IPS-NIHi11 (cell line): Measurements from ENCODE around the gene CELSR3.

Experiments used
- DNase-seq: peaks from one replicate; pipeline ENCODE4 v3.0.0; 2012; ENCODE audit warnings: mixed read lengths, low spot score

The CELSR3 gene, protein sequence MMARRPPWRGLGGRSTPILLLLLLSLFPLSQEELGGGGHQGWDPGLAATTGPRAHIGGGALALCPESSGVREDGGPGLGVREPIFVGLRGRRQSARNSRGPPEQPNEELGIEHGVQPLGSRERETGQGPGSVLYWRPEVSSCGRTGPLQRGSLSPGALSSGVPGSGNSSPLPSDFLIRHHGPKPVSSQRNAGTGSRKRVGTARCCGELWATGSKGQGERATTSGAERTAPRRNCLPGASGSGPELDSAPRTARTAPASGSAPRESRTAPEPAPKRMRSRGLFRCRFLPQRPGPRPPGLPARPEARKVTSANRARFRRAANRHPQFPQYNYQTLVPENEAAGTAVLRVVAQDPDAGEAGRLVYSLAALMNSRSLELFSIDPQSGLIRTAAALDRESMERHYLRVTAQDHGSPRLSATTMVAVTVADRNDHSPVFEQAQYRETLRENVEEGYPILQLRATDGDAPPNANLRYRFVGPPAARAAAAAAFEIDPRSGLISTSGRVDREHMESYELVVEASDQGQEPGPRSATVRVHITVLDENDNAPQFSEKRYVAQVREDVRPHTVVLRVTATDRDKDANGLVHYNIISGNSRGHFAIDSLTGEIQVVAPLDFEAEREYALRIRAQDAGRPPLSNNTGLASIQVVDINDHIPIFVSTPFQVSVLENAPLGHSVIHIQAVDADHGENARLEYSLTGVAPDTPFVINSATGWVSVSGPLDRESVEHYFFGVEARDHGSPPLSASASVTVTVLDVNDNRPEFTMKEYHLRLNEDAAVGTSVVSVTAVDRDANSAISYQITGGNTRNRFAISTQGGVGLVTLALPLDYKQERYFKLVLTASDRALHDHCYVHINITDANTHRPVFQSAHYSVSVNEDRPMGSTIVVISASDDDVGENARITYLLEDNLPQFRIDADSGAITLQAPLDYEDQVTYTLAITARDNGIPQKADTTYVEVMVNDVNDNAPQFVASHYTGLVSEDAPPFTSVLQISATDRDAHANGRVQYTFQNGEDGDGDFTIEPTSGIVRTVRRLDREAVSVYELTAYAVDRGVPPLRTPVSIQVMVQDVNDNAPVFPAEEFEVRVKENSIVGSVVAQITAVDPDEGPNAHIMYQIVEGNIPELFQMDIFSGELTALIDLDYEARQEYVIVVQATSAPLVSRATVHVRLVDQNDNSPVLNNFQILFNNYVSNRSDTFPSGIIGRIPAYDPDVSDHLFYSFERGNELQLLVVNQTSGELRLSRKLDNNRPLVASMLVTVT (N-terminal part only)

DNA sequence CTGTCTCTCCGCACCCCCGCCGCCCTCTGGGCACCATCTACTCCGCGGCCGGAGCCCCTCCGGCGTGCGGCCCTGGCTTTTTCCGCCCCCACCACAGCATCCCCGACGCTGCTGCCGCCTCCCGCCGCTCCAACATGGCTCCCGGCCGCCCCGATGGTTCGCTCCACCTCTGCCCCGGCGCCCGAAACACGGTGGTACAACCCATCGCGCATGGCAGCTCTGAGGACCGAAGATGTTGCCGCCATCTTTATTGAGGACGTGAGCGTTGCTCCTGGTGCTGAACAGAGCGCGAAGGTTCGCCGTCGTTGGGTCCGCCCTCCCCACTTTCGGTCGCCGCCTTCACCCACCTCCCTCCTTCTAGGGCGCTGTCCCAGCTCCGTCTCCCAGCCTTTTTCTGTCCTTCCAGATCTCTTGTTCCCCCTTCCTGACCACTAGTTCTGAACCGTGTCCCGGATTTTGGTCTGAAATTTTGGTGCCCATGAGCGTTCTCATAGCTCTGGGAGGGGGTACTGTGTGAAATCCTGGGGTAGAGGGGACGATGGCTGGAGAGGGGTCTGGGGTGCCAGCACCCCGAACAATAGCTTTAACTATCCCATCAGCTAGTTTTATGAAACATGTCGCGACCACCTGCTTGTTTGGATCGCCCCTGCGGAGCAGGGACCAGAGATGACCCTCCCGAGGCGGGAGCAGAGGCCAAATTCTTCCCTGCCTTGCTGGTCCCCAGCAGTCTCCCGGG is at the start of gene CELSR3:
Gene CELSR3, minus strand, starts transcription at position 134 of the 736 bp plus-strand sequence. CDS start 252 bp downstream, outside the sequence.
- peak; percentile 73 for DNase-seq

DNA sequence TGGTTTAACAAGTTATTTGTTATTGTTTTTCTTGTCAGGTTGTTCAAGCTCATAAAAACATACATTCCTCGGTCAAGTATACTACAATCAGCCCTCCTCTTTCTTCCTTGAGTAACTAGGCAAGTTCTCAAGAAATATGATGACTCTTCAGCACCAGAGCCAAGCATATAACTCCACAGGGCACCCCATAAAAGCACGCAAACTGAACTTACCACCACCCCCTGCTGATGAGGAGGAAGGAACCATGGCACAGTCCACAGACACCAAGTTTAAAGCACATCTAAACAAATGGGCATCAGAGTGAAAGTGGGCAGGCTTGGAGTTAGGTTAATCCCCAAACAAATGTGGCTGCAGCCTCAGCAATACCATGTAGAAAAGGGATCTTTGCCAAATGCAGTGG is 49.0 kb upstream of the CELSR3 start:
- no peak for DNase-seq

DNA sequence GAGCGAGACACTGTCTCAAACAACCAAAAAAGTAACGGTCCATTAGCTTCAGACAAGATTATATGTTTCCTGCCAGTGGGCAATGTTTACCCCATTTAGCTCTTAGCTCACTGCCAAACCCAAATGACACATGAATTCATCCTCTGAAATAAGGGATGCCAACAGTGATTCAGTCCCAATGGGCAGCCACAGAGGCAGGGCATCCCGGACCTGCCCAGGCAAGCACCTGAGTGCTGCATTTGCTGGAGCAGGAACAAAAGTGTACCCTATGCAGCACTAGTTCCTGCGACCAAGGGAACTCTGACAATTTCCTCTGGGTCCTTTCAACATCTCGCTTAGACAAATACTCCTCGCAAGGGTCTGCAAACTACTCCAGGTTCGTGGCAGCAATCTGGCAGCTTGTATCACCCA is 46.4 kb upstream of the CELSR3 start:
- no peak for DNase-seq

DNA sequence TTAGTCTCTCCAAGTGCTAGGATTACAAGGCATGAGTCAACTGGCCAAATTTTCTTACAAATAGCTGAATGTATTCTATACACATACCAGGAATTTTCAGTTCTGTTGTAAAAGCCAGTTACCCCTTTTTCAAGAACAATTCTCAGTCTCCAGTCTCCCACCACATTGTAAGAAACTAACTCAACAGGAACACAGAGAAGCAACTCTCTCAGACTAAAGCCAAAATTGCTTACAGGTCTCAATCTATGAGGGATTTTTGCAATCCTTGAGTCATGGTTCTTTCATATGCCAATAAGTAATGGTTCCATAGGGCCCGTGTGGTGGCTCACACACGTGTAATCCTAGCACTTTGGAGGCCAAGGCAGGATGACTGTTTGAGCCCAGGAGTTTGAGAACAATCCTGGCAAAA is 45.8 kb upstream of the CELSR3 start:
- DNase-seq = no peak

DNA sequence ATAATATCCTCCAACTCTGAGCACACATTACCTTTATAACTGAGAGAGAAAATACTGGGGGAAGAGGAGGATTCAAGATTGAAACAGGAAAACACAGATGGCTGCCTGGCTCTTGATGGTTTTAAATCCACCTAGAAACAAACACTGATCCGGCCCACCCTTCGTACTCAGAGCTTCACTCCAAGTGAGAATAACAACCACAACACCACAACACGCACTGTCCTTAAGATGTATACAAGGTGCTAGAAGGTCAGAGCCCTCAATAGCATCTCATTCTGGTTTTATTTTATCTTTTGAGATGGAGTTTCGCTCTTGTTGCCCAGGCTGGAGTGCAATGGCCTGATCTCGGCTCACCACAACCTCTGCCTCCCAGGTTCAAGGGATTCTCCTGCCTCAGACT is 44.5 kb upstream of the CELSR3 start:
- no peak for DNase-seq

DNA sequence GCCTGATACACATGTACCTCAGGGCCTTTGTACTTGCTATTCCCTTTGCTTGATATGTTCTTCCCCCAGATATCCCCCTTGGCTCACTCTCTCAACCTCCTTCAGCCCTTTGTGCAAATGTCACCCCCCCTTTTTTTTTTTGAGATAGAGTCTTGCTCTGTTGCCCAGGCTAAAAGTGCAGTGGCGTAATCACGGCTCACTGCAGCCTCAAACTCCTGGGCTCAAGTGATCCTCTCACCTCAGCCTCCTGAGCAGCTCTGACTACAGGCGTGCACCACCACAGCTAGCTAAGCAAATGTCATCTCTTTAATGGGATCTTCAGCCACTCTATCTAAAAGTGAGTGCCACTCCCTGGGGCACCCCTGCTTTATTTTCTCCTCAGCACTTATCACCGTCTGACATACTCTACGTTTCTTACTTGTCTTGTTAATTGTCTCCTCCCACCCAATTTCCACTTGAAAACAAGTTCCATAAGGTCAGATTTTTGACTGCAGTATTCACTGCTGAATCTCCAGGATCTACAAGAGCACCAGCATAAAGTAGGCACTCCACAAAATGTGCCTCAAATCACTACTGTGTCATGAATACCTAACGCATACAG is 39.7 kb upstream of the CELSR3 start:
- DNase-seq = no peak

DNA sequence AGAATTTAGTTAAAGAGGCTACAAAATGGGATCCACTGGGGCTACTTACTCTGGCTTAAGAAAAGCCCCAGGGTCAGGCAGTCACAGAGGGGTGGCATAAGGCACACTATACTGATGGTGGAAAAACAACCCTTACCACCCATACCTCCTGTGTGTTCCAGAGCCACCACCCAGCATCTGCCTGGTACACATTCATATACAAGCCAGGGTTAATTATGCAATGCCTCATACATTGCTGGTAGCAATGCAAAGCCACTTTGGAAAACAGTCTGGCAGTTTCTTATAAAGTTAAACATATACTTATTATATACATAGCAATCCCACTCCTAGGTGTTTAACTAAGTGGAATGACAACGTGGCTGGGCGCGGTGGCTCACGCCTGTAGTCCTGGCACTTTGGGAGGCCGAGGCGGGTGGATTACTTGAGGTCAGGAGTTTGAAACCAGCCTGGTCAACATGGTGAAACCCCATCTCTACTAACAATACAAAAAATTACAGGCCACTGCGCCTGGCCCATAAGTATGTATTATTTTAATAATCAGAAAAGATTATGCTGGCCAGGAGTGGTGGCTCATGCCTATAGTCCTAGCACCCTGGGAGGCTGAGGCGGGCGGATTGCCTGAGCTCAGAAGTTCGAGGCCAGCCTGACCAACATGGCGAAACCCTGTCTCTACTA is 38.2 kb upstream of the CELSR3 start:
- no peak for DNase-seq

DNA sequence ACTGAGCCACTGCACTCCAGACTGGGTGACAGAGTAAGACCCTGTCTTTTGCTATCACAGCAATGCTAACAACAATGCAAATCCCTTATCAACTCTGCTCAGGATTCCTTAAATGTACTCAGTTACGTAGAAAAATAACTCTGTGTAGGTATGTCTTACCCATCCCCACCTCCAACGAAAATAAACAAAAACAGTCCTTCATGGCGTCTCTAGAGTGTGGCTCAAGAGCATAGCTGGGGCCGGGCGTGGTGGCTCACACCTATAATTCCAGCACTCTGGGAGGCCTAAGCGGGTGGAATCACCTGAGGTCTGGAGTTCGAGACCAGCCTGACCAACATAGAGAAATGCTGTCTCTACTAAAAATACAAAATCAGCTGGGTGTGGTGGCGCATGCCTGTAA is 36.2 kb upstream of the CELSR3 start:
- DNase-seq = no peak

DNA sequence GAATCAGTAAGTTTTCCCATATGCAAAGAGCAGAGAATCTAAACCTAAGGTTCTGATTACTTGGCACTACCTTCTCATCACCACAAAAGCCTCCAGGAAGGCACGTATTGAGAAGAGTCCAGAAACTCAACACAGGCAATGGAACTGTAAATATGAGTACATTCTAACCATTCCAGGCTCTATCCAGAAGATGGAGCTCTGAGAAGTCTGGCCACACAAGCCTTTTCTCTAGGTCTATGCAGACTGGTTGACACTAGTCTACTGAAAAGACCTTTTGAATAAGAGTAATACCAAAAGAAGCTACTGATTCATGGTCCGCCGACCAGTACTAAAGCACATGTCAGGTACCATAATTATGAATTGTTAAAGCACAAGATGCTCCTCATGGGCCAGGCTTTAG is 35.3 kb upstream of the CELSR3 start:
- DNase-seq = no peak

DNA sequence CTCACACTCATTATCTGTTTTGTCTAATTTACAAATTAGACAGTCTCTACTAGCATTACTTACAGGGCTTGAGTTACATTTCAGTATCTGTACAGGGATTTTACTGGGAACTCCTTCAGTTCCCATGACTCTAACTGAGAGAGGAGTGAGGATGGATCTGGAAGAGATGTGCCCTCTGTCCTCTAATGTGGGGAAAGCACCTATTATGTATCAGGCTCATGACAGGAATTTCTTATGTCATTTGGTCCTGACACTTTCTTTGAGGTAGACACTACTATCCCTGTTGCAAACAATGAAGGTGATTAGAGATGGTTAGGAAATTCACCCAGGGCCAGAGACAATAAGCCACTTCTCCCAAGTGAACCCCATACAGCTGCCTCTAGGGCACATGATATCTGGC is 33.9 kb upstream of the CELSR3 start:
- no peak for DNase-seq

DNA sequence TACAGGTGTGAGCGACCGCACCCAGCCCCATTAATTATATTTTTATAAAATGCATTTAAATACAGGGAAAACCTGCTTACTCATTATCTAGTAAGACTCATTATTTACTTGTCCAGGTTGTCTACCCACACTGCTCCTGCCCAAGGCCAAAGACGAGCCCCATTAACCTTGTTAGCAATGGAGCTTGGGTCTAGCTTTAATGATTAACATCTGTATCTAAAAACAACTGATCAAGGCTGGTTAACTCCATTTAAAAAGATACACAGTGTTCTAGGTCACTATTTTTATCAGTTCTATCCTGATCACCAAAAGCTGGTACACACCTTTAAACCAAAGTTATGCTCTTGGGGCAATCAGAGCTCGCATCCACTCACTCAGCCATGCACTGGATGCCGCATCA is 33.5 kb upstream of the CELSR3 start:
- DNase-seq = no peak

DNA sequence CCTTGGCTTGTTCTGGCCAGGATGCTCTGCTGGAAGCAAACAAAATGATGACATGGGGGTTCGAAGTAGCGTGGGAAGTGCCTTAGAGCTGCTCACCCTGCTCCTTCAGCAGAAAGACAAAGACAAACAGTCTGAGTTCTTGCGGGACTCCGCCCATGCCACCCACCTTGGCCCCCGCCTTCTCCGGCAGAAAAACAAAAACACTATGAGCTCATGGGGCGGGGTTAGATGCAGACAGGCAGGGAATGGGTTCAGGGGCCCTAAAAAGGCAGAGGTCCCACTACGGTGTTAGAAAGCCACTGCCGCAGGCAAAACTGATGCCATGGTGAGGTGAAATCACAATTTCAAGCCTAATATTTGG is 32.7 kb upstream of the CELSR3 start:
- DNase-seq = peak; percentile 76

DNA sequence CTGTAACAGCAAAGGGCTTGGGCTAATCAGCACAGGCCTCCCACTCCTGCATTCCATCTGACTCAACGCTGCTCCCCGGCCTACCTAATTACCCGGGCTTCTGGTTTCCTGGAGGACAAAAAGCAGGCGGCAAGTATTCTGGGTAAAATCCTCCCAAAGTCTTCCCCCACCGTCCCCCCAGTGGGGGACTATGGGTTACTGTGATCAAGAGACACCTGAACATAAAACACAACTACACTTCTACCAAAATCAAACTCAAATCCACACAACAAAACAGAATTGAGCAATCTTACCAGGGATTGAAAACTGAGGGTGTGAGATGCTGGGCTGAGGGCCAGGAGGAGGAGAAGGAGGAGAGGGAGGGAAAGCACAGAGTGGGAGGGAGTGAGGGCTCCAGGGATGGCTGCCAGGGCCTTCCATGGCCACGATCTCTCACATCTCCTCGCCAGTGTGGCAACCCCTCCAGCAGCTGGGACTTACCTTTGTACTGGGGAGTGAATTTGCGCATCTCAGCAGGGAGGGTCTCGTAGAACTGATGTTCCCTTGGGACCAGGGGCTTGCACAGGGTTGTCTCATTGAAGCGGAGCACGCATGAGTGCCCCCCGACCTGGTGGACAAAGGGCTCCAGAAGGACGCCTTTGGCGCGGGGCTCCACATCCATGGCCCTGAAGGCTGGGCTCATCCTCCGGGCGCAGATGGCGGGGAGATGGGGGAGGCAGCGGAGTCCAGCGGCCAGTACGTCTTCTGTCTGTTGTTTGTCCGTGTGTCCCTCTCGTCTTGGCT is 32.1 kb upstream of the CELSR3 start:
- DNase-seq = no peak

DNA sequence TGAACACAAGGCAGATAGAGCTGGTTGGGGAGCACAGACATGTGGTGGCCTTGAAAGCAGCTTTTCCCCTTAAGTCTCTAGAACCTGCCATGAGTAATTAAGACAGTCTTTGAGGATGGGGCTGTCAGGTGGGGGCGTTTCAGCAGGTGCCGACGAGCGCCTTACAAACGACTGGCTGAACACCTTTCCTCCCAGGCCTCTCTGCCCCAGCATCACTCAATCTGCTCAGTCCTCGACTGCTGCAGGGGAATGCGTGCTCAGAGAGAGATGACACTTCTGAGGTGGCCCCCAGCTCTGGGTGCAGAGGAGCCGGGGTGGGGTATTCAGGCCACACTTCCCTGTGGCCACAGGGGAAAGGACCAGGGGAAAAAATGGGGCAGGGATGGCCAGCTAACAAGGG is 31.1 kb upstream of the CELSR3 start:
- no peak for DNase-seq

DNA sequence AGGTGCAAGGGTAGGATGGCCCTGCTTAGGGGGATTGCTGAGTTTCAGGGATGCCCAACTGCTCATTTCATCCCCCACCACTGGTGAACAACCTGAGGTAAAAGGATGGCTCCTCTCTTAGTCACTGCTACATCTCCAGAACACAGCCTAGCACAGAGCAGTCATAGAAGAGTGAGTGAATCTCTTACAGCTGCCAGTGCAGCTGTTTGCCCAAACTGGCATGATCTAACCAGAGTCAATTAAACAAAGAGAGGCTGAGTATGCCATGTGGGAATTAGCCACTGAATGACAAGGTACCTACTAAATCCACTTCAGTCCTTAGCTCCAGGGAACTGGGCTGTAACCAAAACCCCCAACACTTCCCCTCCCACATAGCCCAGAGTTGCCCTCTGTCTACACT is 29.9 kb upstream of the CELSR3 start:
- DNase-seq = no peak

DNA sequence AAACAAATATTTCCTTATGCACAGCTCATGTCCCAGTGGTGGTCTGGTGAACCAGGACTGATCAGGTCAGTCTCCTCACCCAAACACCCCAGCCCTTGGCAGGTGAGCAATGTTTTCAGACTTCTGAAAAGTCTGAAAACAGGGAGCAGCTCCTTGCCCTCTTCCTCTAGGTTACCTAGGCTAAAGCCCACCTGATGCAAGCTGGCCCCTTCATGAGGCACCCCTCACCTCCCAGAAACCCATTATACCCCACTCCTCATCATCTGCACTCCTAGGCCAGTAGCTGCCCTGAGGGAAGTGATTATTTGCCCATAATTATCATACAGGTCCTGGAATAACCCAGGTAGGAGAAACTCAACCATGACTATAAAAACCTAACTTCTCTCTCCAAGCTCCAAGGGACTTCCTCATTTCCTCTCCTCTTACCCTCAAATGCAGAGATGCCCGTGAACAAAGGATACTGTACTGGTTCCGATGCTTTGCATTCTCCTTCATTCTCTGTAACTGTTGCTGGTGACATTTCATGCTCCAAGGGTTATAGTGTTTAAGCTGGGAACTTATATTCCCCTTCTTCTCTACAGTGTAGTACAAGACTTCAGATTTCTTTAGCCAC is 28.3 kb upstream of the CELSR3 start:
- no peak for DNase-seq

DNA sequence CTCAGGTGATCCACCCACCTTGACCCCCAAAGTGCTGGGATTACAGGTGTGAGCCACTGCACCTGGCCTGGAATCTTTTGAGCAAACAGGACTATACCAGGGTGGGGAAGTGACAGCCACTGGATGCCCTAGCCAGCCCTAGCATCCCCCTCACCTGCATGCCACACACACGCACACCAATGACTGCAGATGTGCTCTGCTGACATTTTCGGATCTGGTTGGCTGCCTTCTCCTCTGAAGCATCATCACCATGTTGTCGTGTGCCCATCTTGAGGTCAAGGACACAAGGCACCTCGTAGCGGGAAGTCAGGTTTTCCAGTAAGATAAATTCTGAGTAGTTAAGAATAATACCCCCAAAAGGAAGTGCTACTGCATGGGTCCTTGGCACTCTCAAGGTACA is 26.7 kb upstream of the CELSR3 start:
- DNase-seq = no peak

DNA sequence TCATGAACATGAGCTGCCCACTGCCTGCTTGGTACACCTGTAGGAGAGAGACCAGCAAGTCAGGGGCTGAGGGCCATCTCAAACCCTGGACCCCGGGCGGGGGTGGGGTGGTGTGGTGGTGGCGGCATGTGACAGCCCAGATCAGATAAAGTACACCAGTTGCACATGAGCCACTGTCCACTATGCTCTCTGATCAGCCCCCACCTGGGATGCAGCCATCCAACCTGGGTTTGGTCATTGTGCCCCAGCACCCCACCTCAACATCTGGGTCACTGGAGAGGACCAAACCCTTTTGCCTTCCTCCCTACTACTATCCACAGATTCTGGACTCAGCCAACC is 26.0 kb upstream of the CELSR3 start:
- DNase-seq = no peak

DNA sequence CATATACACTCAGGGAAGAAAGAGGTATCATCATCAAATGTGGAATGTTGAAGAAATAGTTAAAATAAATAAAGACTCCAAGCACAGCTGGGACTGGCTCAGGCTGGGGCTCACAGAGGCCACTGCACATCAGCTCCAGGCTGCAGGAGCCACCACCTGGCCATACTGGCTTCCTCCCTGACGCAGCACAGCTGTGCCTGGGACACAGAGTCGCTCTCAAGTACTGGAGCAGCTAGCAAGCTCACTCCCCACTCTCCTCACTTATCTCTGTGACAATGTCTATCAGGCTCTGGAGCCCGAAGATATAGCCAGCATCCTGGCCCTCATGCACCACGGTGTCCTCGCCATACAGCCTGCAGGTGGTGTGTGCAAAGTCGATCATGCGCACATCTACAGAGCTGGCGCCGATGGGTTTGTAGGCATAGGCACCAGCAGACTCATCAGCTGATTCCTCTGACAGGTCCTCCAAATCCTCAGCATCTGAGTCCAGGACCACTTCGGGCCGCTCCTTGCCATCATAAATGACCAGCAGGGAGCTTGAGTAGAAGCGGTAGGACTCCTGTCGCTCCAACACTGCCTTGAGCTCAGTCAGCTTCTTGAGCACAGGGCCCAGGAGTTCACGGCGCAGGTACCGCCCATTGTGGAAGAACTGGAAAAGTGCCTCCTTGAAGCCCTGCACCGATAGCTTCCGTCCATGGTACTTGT is 25.5 kb upstream of the CELSR3 start:
- DNase-seq = no peak
